Retinal pigment epithelial cell (primary cell): ENCODE measurements around the gene CCM2.

ENCODE experiments used
- DNase-seq: peaks from one replicate; pipeline ENCODE4 v3.0.0-alpha.2; 2010; ENCODE audit warnings: low read depth
- H3K4me3 ChIP-seq: 2 replicates; pipeline ENCODE4 v1.5.1; 2011; ENCODE audit warnings: mild to moderate bottlenecking, low read length, control low read depth, moderate library complexity
- TF ChIP-seq, protein P1 (sequence below): conservative IDR thresholded peaks from 2 replicates; pipeline ENCODE4 v1.5.1; 2011; ENCODE audit warnings: low read depth, low read length, control low read depth, inconsistent platforms

Gene CCM2

DNA sequence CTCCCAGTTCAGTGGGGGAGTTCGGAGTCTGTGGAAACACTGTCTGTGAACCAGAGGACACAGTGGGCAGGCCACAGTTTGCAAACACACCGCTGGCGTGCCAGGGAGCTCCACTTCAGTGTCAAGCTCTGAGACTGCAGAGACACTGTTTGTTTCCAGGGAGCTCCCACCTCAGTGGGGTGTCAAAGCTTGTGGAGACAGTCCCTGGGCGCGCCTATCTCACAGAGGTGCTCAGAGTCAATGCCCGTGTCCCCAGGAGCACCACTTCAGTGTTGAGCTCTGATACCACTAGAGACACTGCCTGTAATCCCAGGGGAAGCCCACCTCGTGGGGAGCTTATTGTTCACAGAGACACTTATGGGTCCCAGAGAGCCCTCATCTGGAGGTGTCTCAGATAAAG is 25.5 kb upstream of the CCM2 start:
- TF ChIP-seq, protein P1, sequence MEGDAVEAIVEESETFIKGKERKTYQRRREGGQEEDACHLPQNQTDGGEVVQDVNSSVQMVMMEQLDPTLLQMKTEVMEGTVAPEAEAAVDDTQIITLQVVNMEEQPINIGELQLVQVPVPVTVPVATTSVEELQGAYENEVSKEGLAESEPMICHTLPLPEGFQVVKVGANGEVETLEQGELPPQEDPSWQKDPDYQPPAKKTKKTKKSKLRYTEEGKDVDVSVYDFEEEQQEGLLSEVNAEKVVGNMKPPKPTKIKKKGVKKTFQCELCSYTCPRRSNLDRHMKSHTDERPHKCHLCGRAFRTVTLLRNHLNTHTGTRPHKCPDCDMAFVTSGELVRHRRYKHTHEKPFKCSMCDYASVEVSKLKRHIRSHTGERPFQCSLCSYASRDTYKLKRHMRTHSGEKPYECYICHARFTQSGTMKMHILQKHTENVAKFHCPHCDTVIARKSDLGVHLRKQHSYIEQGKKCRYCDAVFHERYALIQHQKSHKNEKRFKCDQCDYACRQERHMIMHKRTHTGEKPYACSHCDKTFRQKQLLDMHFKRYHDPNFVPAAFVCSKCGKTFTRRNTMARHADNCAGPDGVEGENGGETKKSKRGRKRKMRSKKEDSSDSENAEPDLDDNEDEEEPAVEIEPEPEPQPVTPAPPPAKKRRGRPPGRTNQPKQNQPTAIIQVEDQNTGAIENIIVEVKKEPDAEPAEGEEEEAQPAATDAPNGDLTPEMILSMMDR = no peak
- no peak for DNase-seq
- H3K4me3 ChIP-seq = no peak overlapping the region

DNA sequence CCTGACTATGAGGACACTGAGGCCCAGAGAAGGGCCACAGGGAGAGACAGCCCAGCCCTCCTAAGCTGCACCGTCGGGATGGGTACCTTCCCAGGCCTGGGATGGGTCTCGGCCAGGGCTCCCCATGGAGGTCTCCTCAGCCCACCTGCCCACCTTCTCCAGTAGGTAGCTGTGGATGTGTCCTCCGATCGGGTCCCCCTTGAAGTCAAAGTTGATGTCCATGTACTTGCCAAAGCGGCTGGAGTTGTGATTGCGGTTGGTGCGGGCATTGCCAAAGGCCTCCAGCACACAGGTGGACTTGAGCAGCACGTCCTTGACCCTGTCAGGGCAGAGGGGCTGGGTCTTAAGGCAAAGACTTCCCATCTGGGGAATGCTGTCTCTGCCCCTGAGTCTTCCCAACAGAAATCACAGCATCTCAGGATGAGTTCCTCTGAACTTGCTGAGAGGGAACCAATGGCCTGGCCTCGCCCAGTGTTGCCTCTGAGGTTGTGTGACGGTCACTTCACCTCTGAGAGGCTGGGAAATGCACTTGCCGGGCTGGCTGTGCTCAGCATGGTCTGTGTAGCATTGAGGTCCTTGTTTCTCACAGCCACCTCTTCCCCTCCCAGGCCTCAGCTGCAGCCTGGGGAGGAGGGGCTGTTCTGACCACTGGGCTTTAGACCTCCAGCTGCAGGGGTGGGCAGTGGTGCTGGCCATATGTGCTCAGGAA is 24.5 kb upstream of the CCM2 start:
- no peak for DNase-seq
- TF ChIP-seq, protein P1 = no peak
- H3K4me3 ChIP-seq = no peak overlapping the region

DNA sequence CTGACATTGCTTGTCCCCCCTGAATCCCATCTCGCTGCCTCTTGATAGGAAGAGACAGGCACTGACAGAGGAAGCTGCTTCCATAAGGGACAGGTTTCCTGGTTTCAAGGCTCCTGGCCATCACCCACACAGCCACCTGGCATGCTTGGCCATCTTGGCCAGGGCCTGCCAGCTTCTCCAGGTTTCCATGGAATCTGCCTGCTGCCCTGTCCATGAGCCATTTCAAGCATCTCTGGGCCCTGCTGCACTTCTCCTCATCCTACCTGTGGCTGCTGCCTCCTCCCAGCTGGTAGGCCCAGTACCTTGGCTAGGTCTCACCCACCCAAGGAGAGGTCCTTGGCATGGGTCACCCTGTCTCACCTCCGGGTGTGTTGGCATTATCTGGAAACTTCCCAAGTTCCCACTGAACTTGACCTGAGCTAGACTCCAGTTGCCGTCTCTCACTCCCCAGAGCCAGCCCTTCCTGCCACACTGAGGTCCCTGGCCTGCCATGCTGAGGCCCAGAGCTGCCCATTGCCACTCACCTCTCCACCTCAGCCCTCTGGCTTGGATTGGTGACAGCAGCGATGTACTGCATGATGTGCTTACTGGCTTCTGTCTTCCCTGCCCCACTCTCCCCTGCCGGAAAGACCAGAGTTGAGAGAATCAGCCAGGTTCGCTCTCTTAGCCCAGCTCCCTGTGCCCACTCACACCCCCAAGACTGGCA is 23.8 kb upstream of the CCM2 start:
- H3K4me3 ChIP-seq = no peak overlapping the region
- TF ChIP-seq, protein P1 = no peak
- DNase-seq = no peak

DNA sequence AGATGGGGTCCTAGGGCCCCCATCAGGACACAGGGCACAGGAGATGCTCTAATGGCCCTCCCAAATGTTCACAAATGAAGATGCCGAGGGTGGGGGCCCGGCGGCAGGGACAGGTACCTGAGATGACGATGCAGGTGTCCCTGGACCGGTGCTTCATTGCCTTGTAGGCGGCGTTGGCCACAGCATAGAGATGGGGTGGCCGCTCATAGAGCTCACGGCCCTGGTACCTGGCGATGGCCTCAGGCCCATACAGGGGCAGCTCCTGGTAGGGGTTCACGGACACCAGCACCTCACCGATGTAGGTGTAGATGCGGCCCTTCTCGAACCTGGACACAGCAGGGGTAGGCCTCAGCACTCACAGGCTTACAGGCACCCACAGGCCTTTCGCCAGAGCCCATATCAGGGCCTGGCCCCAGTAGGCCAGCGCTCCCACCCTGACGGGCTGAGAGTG is 23.2 kb upstream of the CCM2 start:
- H3K4me3 ChIP-seq = no peak overlapping the region
- TF ChIP-seq, protein P1 = no peak
- no peak for DNase-seq

DNA sequence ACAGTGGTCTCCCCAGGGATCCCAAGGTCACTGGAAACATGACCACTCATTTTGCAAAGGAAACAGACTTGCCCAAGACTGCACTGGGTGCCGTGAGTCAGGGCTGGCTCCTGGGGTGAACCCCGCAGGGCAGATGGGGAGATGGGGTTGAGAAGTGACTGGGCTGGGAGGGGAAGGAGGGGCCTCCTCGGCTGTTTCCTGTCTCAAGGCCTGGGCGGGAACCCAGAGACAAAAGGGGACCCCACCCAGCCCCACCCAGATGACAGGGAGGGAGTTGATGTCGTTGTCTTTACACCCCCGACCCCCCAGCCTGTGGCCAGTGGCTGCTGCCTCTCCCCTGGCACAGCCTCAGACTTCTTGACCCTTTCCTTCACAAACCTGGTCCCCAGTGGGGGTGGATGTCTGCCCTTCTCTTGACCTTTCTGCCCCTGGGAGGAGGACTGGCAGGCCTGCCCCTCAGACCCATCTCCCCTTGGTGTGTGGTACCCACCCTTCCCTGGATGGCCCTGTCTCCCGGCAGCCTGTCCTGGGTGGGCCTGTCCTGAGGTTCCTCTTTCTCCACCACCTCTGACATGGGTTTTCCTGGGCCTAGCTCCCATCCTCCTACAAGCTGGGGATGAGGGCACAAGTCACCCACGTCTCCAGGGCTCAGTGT is 22.6 kb upstream of the CCM2 start:
- TF ChIP-seq, protein P1 = no peak
- H3K4me3 ChIP-seq = no peak overlapping the region

DNA sequence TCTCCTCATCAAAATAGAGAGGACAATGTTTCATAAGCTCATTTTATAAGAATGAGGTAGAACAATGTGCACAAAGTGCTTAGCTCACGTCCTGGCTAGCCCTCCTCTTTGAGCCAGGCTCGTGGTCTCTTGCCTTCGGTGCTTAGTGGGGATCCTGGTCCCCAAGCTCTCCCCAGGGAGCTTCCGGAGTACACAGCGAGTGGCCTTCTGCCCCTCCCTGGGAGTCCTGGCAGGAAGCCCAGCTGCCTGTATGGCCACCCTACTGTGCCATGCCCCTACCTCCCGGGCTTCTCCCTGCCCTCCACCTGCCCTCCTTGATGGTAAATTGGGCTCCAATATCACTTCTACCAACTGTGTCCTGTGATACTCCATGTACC is 22.1 kb upstream of the CCM2 start:
- TF ChIP-seq, protein P1 = no peak
- DNase-seq = no peak
- H3K4me3 ChIP-seq = no peak overlapping the region

More for the DNA sequence above, 22.6 kb upstream of the CCM2 start:
- DNase-seq = no peak
